SKM-1 (cell line): ENCODE measurements around the gene CSKMT.
A peak's percentile ranks its signal among the peaks of the same experiment; 100 is the strongest.
"Not testable (repeated sequence)": the region's sequence is repeated elsewhere in the genome, so short reads cannot be mapped to it uniquely, and the experiment has no call there.

Experiments used
- DNase-seq: peaks from one replicate; lab custom pipeline; 2025; ENCODE audit not compliant: unreplicated experiment; lab: John Stamatoyannopoulos, UW

CSKMT gene

GRCh38 chr11:62665075-62665598 lies at the start of gene CSKMT, which contains the start of gene C11orf98:
Gene CSKMT, plus strand, starts transcription at chr11:62665312. Its CDS starts 568 bp downstream, at chr11:62665880.
Gene C11orf98, minus strand, starts transcription at chr11:62665210. Its CDS starts 41 bp downstream, at chr11:62665169.
- DNase-seq, result peak; percentile 89

- DNase-seq, result no peak
These were observed 49.6 kb upstream of the CSKMT start for GRCh38 chr11:62615521-62615920.

- DNase-seq, result not testable (repeated sequence)
These were observed 48.2 kb upstream of the CSKMT start for GRCh38 chr11:62616957-62617356.

- DNase-seq, result no peak
These were observed 44.0 kb upstream of the CSKMT start for GRCh38 chr11:62621027-62621566.

GRCh38 chr11:62621567-62622470 lies 43.3 kb upstream of the CSKMT start, which contains the start of gene B3GAT3:
Gene B3GAT3, minus strand, starts transcription at chr11:62621986. Its CDS starts 39 bp downstream, at chr11:62621947.
- DNase-seq, result peak; percentile 93

- DNase-seq, result no peak
These were observed 42.5 kb upstream of the CSKMT start for GRCh38 chr11:62622476-62623089.

GRCh38 chr11:62627713-62628112 lies 37.4 kb upstream of the CSKMT start:
- no peak for DNase-seq

GRCh38 chr11:62632492-62632891 lies 32.6 kb upstream of the CSKMT start:
- DNase-seq, result no peak

GRCh38 chr11:62644220-62644619 lies 20.9 kb upstream of the CSKMT start:
- no peak for DNase-seq

- no peak for DNase-seq
These were observed 19.5 kb upstream of the CSKMT start for GRCh38 chr11:62645671-62645945.

- peak; percentile 95 for DNase-seq
These were observed 18.9 kb upstream of the CSKMT start, which contains the start of gene GANAB for GRCh38 chr11:62645946-62646824. Gene GANAB, minus strand, starts transcription at chr11:62646613. Its CDS starts 14 bp downstream, at chr11:62646599.

- no peak for DNase-seq
These were observed 18.1 kb upstream of the CSKMT start for GRCh38 chr11:62646825-62647608.

- DNase-seq, result no peak
These were observed 17.5 kb upstream of the CSKMT start for GRCh38 chr11:62647609-62648005.

- DNase-seq, result no peak
These were observed 16.7 kb upstream of the CSKMT start for GRCh38 chr11:62648185-62648966.

GRCh38 chr11:62648967-62649364 lies 16.1 kb upstream of the CSKMT start:
- DNase-seq, result no peak

- DNase-seq, result no peak
These were observed 15.6 kb upstream of the CSKMT start for GRCh38 chr11:62649486-62649885.

- DNase-seq, result not testable (repeated sequence)
These were observed 14.8 kb upstream of the CSKMT start for GRCh38 chr11:62650283-62650682.

GRCh38 chr11:62652161-62653006 lies 12.7 kb upstream of the CSKMT start:
- no peak for DNase-seq
